Endothelial cell of umbilical vein (primary cell): Measurements from ENCODE around the gene SP1. TPM values are rescaled to one million over a fixed set of nuclear protein-coding genes. Genes with fewer than 3 reads are reported as not detected.
"Not testable (repeated sequence)": the region's sequence is repeated elsewhere in the genome, so short reads cannot be mapped to it uniquely, and the experiment has no call there.

ENCODE experiments used
- BruUV-seq: library from RNA; stranded (reverse); fragments of 400-500 nt; replicated peaks from 2 replicates; lab custom pipeline; 2021; lab: Mats Ljungman, UMichigan
- CTCF ChIA-PET: fragments of 300-600, 350-600 bp; sonication (Branson Sonifier 250); formaldehyde crosslinking; loops from one replicate; lab custom pipeline; 2021; ENCODE audit warnings: antibody characterized with exemption, inconsistent platforms; lab: Charles Lee
- POLR2A ChIA-PET: fragments of 300-600, 350-600 bp; sonication (Branson Sonifier 250); formaldehyde crosslinking; loops from one replicate; lab custom pipeline; 2021; ENCODE audit warnings: antibody characterized with exemption, inconsistent platforms; lab: Charles Lee
- DNase-seq: peaks from one replicate; pipeline ENCODE4 v3.0.0-alpha.2; 2011; ENCODE audit warnings: low read depth, low spot score
- FAIRE-seq: peaks from 2 replicates; lab custom pipeline; 2011; peaks lifted over from hg19 to GRCh38; lab: Jason Lieb, UNC
- H2AFZ ChIP-seq: 2 replicates; pipeline ENCODE4 v1.6.0; 2012; ENCODE audit warnings: low read depth, low read length, control low read depth, inconsistent platforms
- H3K27ac ChIP-seq: 2 replicates; pipeline ENCODE4 v1.5.1; 2011; ENCODE audit warnings: low read depth, mild to moderate bottlenecking, control low read depth, low read length, moderate library complexity; ENCODE audit not compliant: insufficient read depth
- H3K27me3 ChIP-seq, 2 experiments: 2 replicates each; pipeline versions ENCODE4 v1.6.0 to v1.6.1; 2011; ENCODE audit warnings: low read length in 2 of 2, mixed read lengths in 1 of 2; ENCODE audit not compliant: control insufficient read depth in 2 of 2, insufficient read depth in 2 of 2
- H3K36me3 ChIP-seq, 2 experiments: 2 replicates in 1 of 2; 3 replicates in 1 of 2; pipeline ENCODE4 v1.5.1; 2011; ENCODE audit warnings: low read length in 2 of 2, mild to moderate bottlenecking in 1 of 2, moderate library complexity in 1 of 2; ENCODE audit not compliant: control insufficient read depth in 2 of 2, insufficient read depth in 2 of 2; ENCODE audit errors: extremely low read depth in 1 of 2
- H3K4me1 ChIP-seq: 3 replicates; pipeline ENCODE4 v1.5.1; 2011; ENCODE audit warnings: mild to moderate bottlenecking, low read length; ENCODE audit not compliant: control insufficient read depth, insufficient read depth; ENCODE audit errors: extremely low read depth
- H3K4me2 ChIP-seq: 2 replicates; pipeline ENCODE4 v1.6.1; 2011; ENCODE audit warnings: low read length, control low read depth, mixed read lengths; ENCODE audit not compliant: insufficient read depth
- H3K4me3 ChIP-seq, 3 experiments: fragments of 200-600 bp in 1 of 3; sonication (generic), shearing (Covaris generic) in 1 of 3; replicated peaks in 1 of 3; 2 replicates each; pipeline ENCODE4 v1.5.1; 2011 to 2016; ENCODE audit warnings: control low read depth in 3 of 3, low read length in 3 of 3, mild to moderate bottlenecking in 2 of 3, inconsistent platforms in 1 of 3, low read depth in 1 of 3, moderate library complexity in 1 of 3; ENCODE audit not compliant: insufficient read depth in 1 of 3
- H3K79me2 ChIP-seq: 2 replicates; pipeline ENCODE4 v1.6.0; 2012; ENCODE audit warnings: low read length, inconsistent platforms; ENCODE audit not compliant: control insufficient read depth, insufficient read depth
- H3K9ac ChIP-seq: replicated peaks from 2 replicates; pipeline ENCODE3; 2011; ENCODE audit warnings: low read length, control low read depth; ENCODE audit not compliant: insufficient read depth; ENCODE audit errors: extremely low read depth
- H3K9me1 ChIP-seq: replicated peaks from 3 replicates; pipeline ENCODE4 v1.6.0; 2011; ENCODE audit warnings: mild to moderate bottlenecking, low read length; ENCODE audit not compliant: control insufficient read depth, insufficient read depth; ENCODE audit errors: extremely low read depth
- H3K9me3 ChIP-seq: replicated peaks from 2 replicates; pipeline ENCODE4 v1.5.1; 2012; ENCODE audit warnings: low read length, inconsistent platforms; ENCODE audit not compliant: control insufficient read depth, insufficient read depth
- H4K20me1 ChIP-seq: replicated peaks from 2 replicates; pipeline ENCODE3; 2011; ENCODE audit warnings: mild to moderate bottlenecking, low read length; ENCODE audit not compliant: control insufficient read depth, insufficient read depth; ENCODE audit errors: extremely low read depth
- CTCF ChIP-seq, 2 donors: IDR thresholded peaks; 1 replicate in 1 of 2; 2 replicates in 1 of 2; pipeline ENCODE4 v1.5.1; 2011; ENCODE audit warnings: low read length in 2 of 2, mild to moderate bottlenecking in 2 of 2, moderate library complexity in 2 of 2, control low read depth in 1 of 2, inconsistent platforms in 1 of 2, low read depth in 1 of 2; ENCODE audit not compliant: insufficient read depth in 1 of 2; ENCODE audit errors: extremely low read depth in 1 of 2
- EZH2 ChIP-seq: IDR thresholded peaks from 2 replicates; pipeline ENCODE4 v1.6.1; 2012; ENCODE audit warnings: borderline replicate concordance, low read depth, mild to moderate bottlenecking, moderate library complexity, low read length, inconsistent platforms; ENCODE audit not compliant: severe bottlenecking
- FOS ChIP-seq: IDR thresholded peaks from 2 replicates; pipeline ENCODE4 v1.6.1; 2011; ENCODE audit warnings: mild to moderate bottlenecking, low read length, moderate library complexity, borderline replicate concordance; ENCODE audit not compliant: insufficient read depth
- GATA2 ChIP-seq: IDR thresholded peaks from 2 replicates; pipeline ENCODE4 v1.7.0; 2011; ENCODE audit warnings: low read depth, mild to moderate bottlenecking, moderate library complexity, mixed read lengths, low read length; ENCODE audit not compliant: insufficient read length, insufficient read depth
- JUN ChIP-seq: IDR thresholded peaks from 2 replicates; pipeline ENCODE4 v1.6.1; 2011; ENCODE audit warnings: borderline replicate concordance, low read depth; ENCODE audit not compliant: insufficient read length, insufficient read depth
- MAX ChIP-seq: IDR thresholded peaks from 2 replicates; pipeline ENCODE4 v1.6.1; 2011; ENCODE audit not compliant: insufficient read depth, insufficient read length
- MYC ChIP-seq: IDR thresholded peaks from one replicate; pipeline ENCODE4 v1.6.1; 2011; ENCODE audit warnings: mild to moderate bottlenecking, low read depth, low read length
- POLR2A ChIP-seq: IDR thresholded peaks from 2 replicates; pipeline ENCODE4 v1.6.1; 2012; ENCODE audit warnings: low read depth, mild to moderate bottlenecking, control low read depth, low read length
- POLR2AphosphoS5 ChIP-seq: IDR thresholded peaks from 2 replicates; pipeline ENCODE4 v1.6.1; 2012; ENCODE audit warnings: low read depth, mild to moderate bottlenecking, control low read depth, low read length, moderate library complexity; ENCODE audit not compliant: insufficient read depth
- dilution Hi-C: fragments of 300-500 bp; cut with MboI; formaldehyde crosslinking; loops from one replicate; pipeline ENCODE4 v1.15.0; 2019; ENCODE audit warnings: low sequenced_read_pairs; ENCODE audit not compliant: extremely low pct_ligation_motif_present
- intact Hi-C: fragments of 100-400 bp; cut with micrococcal nuclease; formaldehyde crosslinking; loops from one replicate; pipeline ENCODE4 v1.10.0; 2022
- polyA plus RNA-seq, 4 experiments: library from polyadenylated mRNA; depleted of rRNA in 3 of 4; stranded (reverse) in 3 of 4; unstranded in 1 of 4; fragments of >200 nt; gene quantifications; 2 replicates each; pipeline versions ENCODE4 v1.2.1 to v1.2.3, GENCODE V29; 2011 to 2012; ENCODE audit warnings: missing spikeins in 1 of 4
- total RNA-seq: library from RNA; stranded (reverse); gene quantifications from 2 replicates; pipeline ENCODE4 v1.2.3, GENCODE V29; 2021

SP1 gene
- total and polyA plus RNA-seq, 2 donors (not counting 3 experiments of a cell fraction or from before 2014, with no cell fraction given) = 34.8 to 56.3 TPM

GRCh38 chr12:53419756-53420155, 39.8 kb downstream of the SP1 start:
- BruUV-seq = no TSS peak
- no peaks in the 10 kb centered on the region for H3K9me1 ChIP-seq
- FAIRE-seq (no peak), DNase-seq (no peak)
- no peak overlapping the region for H3K4me2 ChIP-seq
- no peaks in the 10 kb centered on the region for H4K20me1 ChIP-seq
- peaks cover 10% of the 10 kb centered on the region for H3K4me1 ChIP-seq
- TF ChIP-seq POLR2AphosphoS5 = no peak
- no peak for TF ChIP-seq MYC
- TF ChIP-seq EZH2 = no peak
- TF ChIP-seq CTCF (IDR thresholded peaks at IDR 0.05; ENCODE audit: extremely low read depth in 1 of 2, insufficient read depth in 1 of 2, low read depth in 1 of 2, low read length in 2 of 2) = no peak
- TF ChIP-seq POLR2A = no peak
- no peak for TF ChIP-seq MAX
- no peak for TF ChIP-seq FOS
- no peak for TF ChIP-seq JUN
- TF ChIP-seq GATA2 = no peak
- H3K36me3 ChIP-seq = no peaks in the 10 kb centered on the region
- no peak overlapping the region for H3K9ac ChIP-seq
- no peak overlapping the region for H3K4me3 ChIP-seq
- CTCF ChIA-PET = interaction anchor here (3.9 to 7.6 kb wide), 2 partner anchors 66 to 92 kb away, joined by 71 to 444 read pairs; no protein-coding TSS in a partner anchor
- no peaks in the 10 kb centered on the region for H3K79me2 ChIP-seq
- POLR2A ChIA-PET = interaction anchor here (0.6 kb wide), 1 partner anchor 33 kb away, joined by 3 read pairs; no protein-coding TSS in a partner anchor
- H3K27ac ChIP-seq = no peak overlapping the region
- no peaks in the 10 kb centered on the region for H3K9me3 ChIP-seq
- dilution Hi-C loops = no loop called here
- H2AFZ ChIP-seq = no peak overlapping the region
- intact Hi-C loops = loop anchor here (2.0 kb wide), 1 partner anchor 31 kb away; no protein-coding TSS in a partner anchor
- H3K27me3 ChIP-seq = no peaks in the 10 kb centered on the region

- ChIA-PET POLR2A (interaction anchor here (0.7 to 2.1 kb wide), 3 partner anchors 19 to 43 kb away, joined by 6 to 8 read pairs (median 7); partner anchors contain the start of genes PRR13 and SP1), CTCF (interaction anchor here (1.4 to 7.6 kb wide), 8 partner anchors 15 to 100 kb away, joined by 3 to 444 read pairs (median 46); partner anchors contain the start of genes AAAS, NPFF and SP1)
- dilution Hi-C loops, H3K9me3 ChIP-seq, H3K27ac ChIP-seq, H3K27me3 ChIP-seq, BruUV-seq, H3K9ac ChIP-seq, intact Hi-C loops, H3K4me3 ChIP-seq, H3K36me3 ChIP-seq, H3K9me1 ChIP-seq, H4K20me1 ChIP-seq, H3K4me1 ChIP-seq, DNase-seq, FAIRE-seq, H2AFZ ChIP-seq, H3K79me2 ChIP-seq, H3K4me2 ChIP-seq: not testable (repeated sequence)
These were observed 42.3 kb downstream of the SP1 start for GRCh38 chr12:53422247-53422646.
